Panc1 (cell line): ENCODE data around the gene TIMM17A. TPM values are rescaled to one million over a fixed set of nuclear protein-coding genes. Genes with fewer than 3 reads are reported as not detected.

Experiments used
- ATAC-seq: fragments of 200-7000 bp; cut with Tn5 transposase; 2 replicates; pipeline ENCODE4 v1.9.1; 2020; ENCODE audit warnings: mild to moderate bottlenecking, moderate library complexity
- BruUV-seq: library from RNA; stranded (reverse); fragments of 400-500 nt; replicated peaks from 2 replicates; lab custom pipeline; 2021; lab: Mats Ljungman, UMichigan
- CTCF ChIA-PET: fragments of 300-600 bp; sonication (Branson Sonifier 250); formaldehyde crosslinking; loops from one replicate; lab custom pipeline; 2022; ENCODE audit warnings: antibody characterized with exemption; lab: Charles Lee
- POLR2A ChIA-PET: fragments of 300-600 bp; sonication (Branson Sonifier 250); formaldehyde crosslinking; loops from one replicate; lab custom pipeline; 2022; ENCODE audit warnings: antibody characterized with exemption; lab: Charles Lee
- DNase-seq: peaks from one replicate; pipeline ENCODE4 v3.0.0-alpha.2; 2010; ENCODE audit warnings: low read depth, low spot score
- H3K27ac ChIP-seq: 2 replicates; pipeline ENCODE4 v1.5.1; 2011; ENCODE audit warnings: mild to moderate bottlenecking, low read length, inconsistent platforms
- H3K27me3 ChIP-seq: fragments of 200-500 bp; sonication (Bioruptor generic); 2 replicates; pipeline ENCODE4 v1.6.0; 2014; ENCODE audit warnings: low read length, inconsistent platforms; ENCODE audit not compliant: control insufficient read depth, insufficient read depth
- H3K36me3 ChIP-seq: fragments of 200-500 bp; sonication (Bioruptor generic); 2 replicates; pipeline ENCODE4 v1.5.1; 2014; ENCODE audit warnings: inconsistent platforms, mild to moderate bottlenecking, low read length, moderate library complexity; ENCODE audit not compliant: control insufficient read depth, insufficient read depth
- H3K4me1 ChIP-seq: 2 replicates; pipeline ENCODE4 v1.5.1; 2011; ENCODE audit warnings: inconsistent platforms, mild to moderate bottlenecking, low read length, moderate library complexity; ENCODE audit not compliant: control insufficient read depth, insufficient read depth
- H3K4me3 ChIP-seq, 2 experiments: 2 replicates each; pipeline ENCODE4 v1.5.1; 2011 to 2012; ENCODE audit warnings: low read depth in 2 of 2, low read length in 2 of 2, mild to moderate bottlenecking in 2 of 2, inconsistent platforms in 1 of 2, moderate library complexity in 1 of 2
- H3K9me3 ChIP-seq: fragments of 200-500 bp; sonication (Bioruptor generic); 2 replicates; pipeline ENCODE4 v1.5.1; 2014; ENCODE audit warnings: low read depth, mild to moderate bottlenecking, inconsistent platforms, low read length, moderate library complexity; ENCODE audit not compliant: control insufficient read depth, insufficient read depth
- POLR2AphosphoS5 ChIP-seq: IDR thresholded peaks from 2 replicates; pipeline ENCODE4 v1.6.1; 2012; ENCODE audit warnings: mild to moderate bottlenecking, low read depth, low read length, moderate library complexity
- REST ChIP-seq, 2 experiments: IDR thresholded peaks; 2 replicates each; pipeline ENCODE4 v1.6.1; 2011 to 2012; ENCODE audit warnings: low read depth in 2 of 2, control low read depth in 1 of 2, low read length in 1 of 2, mild to moderate bottlenecking in 1 of 2, moderate library complexity in 1 of 2; ENCODE audit not compliant: insufficient read depth in 1 of 2
- SIN3A ChIP-seq: IDR thresholded peaks from 2 replicates; pipeline ENCODE4 v1.6.1; 2012; ENCODE audit warnings: low read depth, mild to moderate bottlenecking, low read length, moderate library complexity, borderline replicate concordance; ENCODE audit not compliant: insufficient read depth
- TCF7L2 ChIP-seq: IDR thresholded peaks from 2 replicates; pipeline ENCODE4 v1.6.1; 2011; ENCODE audit warnings: mild to moderate bottlenecking, low read depth, low read length, inconsistent platforms
- in situ Hi-C: cut with HindIII; loops from 2 replicates; pipeline ENCODE4 v1.10.0; 2016; ENCODE audit warnings: low sequenced_read_pairs, low pct_unique_long_range_greater_than_20kb
- intact Hi-C: fragments of 100-400 bp; cut with micrococcal nuclease; formaldehyde crosslinking; loops from one replicate; pipeline ENCODE4 v1.10.0; 2022; ENCODE audit not compliant: unreplicated experiment
- total RNA-seq: library from RNA; stranded (reverse); gene quantifications from one replicate; pipeline ENCODE4 v1.2.1, GENCODE V29; 2021; ENCODE audit not compliant: unreplicated experiment
- TF ChIP-seq, protein P1 (sequence below): fragments of 450-650 bp; IDR thresholded peaks from 2 replicates; pipeline ENCODE4 v1.5.1; 2017; ENCODE audit warnings: mild to moderate bottlenecking

The TIMM17A gene
- total RNA-seq, 1 experiment from 2014 or later = 118 TPM

DNA sequence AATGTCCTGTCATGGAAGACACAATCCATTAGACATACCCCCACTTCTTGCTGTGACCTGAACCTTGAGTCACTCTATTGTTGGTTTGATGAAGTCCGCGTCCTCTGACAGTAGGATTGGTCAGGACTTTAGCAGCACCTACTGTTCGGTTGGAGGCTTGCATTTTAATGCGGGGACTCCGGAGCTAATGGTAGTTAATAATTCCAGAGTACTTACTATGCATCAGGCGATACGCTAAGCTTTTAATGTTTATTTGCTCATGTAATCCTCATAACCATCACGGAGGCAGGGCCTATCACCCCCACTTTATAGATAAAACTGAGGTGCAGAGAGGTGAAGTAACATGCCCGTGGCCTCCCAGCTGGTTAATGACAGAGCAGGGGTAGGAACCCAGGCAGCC is 47.2 kb downstream of the TIMM17A start:
- in situ Hi-C loops (no loop called here), intact Hi-C loops (no loop called here)
- Histone ChIP-seq H3K4me3 (no peak overlapping the region), H3K36me3 (peaks cover 13% of the 10 kb centered on the region), H3K4me1 (peaks cover 21% of the 10 kb centered on the region), H3K27me3 (no peaks in the 10 kb centered on the region), H3K27ac (no peak overlapping the region), H3K9me3 (no peaks in the 10 kb centered on the region)
- DNase-seq = no peak
- ChIA-PET POLR2A (no interaction called here), CTCF (no interaction called here)
- TF ChIP-seq, protein P1, sequence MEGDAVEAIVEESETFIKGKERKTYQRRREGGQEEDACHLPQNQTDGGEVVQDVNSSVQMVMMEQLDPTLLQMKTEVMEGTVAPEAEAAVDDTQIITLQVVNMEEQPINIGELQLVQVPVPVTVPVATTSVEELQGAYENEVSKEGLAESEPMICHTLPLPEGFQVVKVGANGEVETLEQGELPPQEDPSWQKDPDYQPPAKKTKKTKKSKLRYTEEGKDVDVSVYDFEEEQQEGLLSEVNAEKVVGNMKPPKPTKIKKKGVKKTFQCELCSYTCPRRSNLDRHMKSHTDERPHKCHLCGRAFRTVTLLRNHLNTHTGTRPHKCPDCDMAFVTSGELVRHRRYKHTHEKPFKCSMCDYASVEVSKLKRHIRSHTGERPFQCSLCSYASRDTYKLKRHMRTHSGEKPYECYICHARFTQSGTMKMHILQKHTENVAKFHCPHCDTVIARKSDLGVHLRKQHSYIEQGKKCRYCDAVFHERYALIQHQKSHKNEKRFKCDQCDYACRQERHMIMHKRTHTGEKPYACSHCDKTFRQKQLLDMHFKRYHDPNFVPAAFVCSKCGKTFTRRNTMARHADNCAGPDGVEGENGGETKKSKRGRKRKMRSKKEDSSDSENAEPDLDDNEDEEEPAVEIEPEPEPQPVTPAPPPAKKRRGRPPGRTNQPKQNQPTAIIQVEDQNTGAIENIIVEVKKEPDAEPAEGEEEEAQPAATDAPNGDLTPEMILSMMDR = 0 out of 2 replicates have a peak, but pooled peaks have one; percentile 13
- TF ChIP-seq TCF7L2 = no peak
- no peak for ATAC-seq
- BruUV-seq = no TSS peak

- H3K27ac ChIP-seq = no peak overlapping the region
- TF ChIP-seq SIN3A (no peak), TCF7L2 (no peak), REST (IDR thresholded peaks at IDR 0.05; ENCODE audit: insufficient read depth in 1 of 2, low read depth in 2 of 2, low read length in 1 of 2) (no peak), POLR2AphosphoS5 (no peak)
- TF ChIP-seq, protein P1 = no peak
- DNase-seq (no peak), ATAC-seq (no peak)
- intact Hi-C loops = no loop called here
- H3K9me3 ChIP-seq = no peaks in the 10 kb centered on the region
- POLR2A ChIA-PET = no interaction called here
- peaks cover 11% of the 10 kb centered on the region for H3K36me3 ChIP-seq
- CTCF ChIA-PET = interaction anchor here (0.6 to 1.2 kb wide), 3 partner anchors 32 to 114 kb away, joined by 3 to 4 read pairs (median 4); no protein-coding TSS in a partner anchor
- peaks cover 37% of the 10 kb centered on the region for H3K4me1 ChIP-seq
- H3K27me3 ChIP-seq = no peaks in the 10 kb centered on the region
- no TSS peak for BruUV-seq
- no peak overlapping the region for H3K4me3 ChIP-seq
- in situ Hi-C loops = no loop called here
These were observed 49.4 kb downstream of the TIMM17A start for GRCh38 chr1:202004711-202005110.
